ENCODE measurements around the gene PATJ. TPM values are rescaled to one million over a fixed set of nuclear protein-coding genes. Genes with fewer than 3 reads are reported as not detected.

The PATJ gene
- total RNA-seq, 4 donors from 2014 or later: 47.6 to 105 (median 70.8) TPM

- intact Hi-C loops (cut with DNase I): no loop called here
These were observed 152.9 kb downstream of the PATJ start for GRCh38 chr1:61895175-61895574.

GRCh38 chr1:61898658-61899057 is 156.4 kb downstream of the PATJ start:
- no peak for TF ChIP-seq POLR2A (IDR thresholded peaks at IDR 0.05)
- no peak for TF ChIP-seq CTCF (IDR thresholded peaks at IDR 0.05)
- intact Hi-C loops (cut with DNase I): no loop called here
- no peak for DNase-seq

More at GRCh38 chr1:61895175-61895574, 152.9 kb downstream of the PATJ start:
- Histone ChIP-seq H3K27ac (no peak overlapping the region), H3K9me3 (no peaks in the 10 kb centered on the region), H3K27me3 (no peaks in the 10 kb centered on the region), H3K4me1 (no peaks in the 10 kb centered on the region), H3K36me3 (peaks cover 0 to 76% (median 0%) of the 10 kb centered on the region in 3 donors), H3K4me3 (no peak overlapping the region)
- 0 to 78% methylated on average over 1 of the region's 2 CpGs for WGBS, 2 donors
- TF ChIP-seq POLR2A (IDR thresholded peaks at IDR 0.05) (no peak), CTCF (IDR thresholded peaks at IDR 0.05) (no peak)
- DNase-seq: no peak

DNA sequence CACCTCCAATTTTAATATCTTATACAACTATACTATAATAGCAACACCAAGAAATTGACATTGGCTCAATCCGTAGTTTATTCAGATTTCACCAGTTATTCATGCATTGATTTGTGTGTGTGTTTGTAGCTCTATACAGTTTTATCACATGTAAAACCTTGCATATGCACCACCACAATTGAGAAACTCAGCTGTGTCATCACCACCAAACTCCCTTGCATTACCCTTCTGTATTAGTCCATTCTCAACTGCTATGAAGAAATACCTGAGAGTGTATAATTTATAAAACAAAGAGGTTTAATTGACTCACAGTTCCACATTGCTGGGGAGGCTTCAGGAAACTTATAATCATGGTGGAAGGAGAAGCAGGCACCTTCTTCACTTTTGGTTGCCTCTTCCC is 162.1 kb downstream of the PATJ start:
- Histone ChIP-seq H3K27ac (no peak overlapping the region), H3K36me3 (peaks cover 0 to 95% (median 0%) of the 10 kb centered on the region in 3 donors), H3K27me3 (no peaks in the 10 kb centered on the region), H3K4me3 (no peak overlapping the region), H3K4me1 (no peaks in the 10 kb centered on the region), H3K9me3 (no peaks in the 10 kb centered on the region)
- WGBS, 2 donors: 82 to 100% methylated on average over 1 of the region's 1 CpG
- no peak for TF ChIP-seq POLR2A (IDR thresholded peaks at IDR 0.05)
- TF ChIP-seq CTCF (IDR thresholded peaks at IDR 0.05): no peak
- no peak for DNase-seq
- intact Hi-C loops (cut with DNase I): no loop called here

More at GRCh38 chr1:61898658-61899057, 156.4 kb downstream of the PATJ start:
- Histone ChIP-seq H3K4me3 (no peak overlapping the region), H3K36me3 (peaks cover 0 to 78% (median 0%) of the 10 kb centered on the region in 3 donors), H3K9me3 (no peaks in the 10 kb centered on the region), H3K27me3 (no peaks in the 10 kb centered on the region), H3K4me1 (no peaks in the 10 kb centered on the region), H3K27ac (no peak overlapping the region)
- WGBS, 2 donors: 94 to 96% methylated on average over 3 of the region's 3 CpGs

DNA sequence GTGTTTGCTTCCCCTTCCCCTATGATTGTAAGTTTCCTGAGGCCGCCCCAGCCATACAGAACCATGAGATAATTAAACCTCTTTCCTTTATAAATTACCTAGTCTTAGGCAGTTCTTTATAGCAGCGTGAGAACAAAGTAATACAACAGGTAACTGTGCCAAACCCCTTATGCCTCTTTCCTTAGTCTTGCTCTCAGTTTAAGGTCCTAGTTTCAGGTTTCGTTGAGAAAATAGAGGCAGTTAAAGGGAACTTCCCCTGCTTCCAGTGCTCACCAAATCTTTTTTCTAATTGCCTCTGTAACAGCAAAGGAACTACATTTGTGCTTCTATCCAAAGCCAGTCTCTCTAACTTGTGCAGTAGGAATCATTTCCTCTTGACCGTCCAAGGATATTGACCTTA is 164.8 kb downstream of the PATJ start:
- Histone ChIP-seq H3K4me3 (no peak overlapping the region), H3K27ac (no peak overlapping the region), H3K9me3 (no peaks in the 10 kb centered on the region), H3K4me1 (no peaks in the 10 kb centered on the region), H3K36me3 (peaks cover 0 to 96% (median 0%) of the 10 kb centered on the region in 3 donors), H3K27me3 (no peaks in the 10 kb centered on the region)
- TF ChIP-seq POLR2A (IDR thresholded peaks at IDR 0.05): no peak
- no peak for TF ChIP-seq CTCF (IDR thresholded peaks at IDR 0.05)
- no peak for DNase-seq
- 76 to 80% methylated on average over 4 of the region's 4 CpGs for WGBS, 2 donors
- intact Hi-C loops (cut with DNase I): no loop called here

- intact Hi-C loops (cut with DNase I): no loop called here
- Histone ChIP-seq H3K4me3 (no peak overlapping the region), H3K9me3 (no peaks in the 10 kb centered on the region), H3K27ac (no peak overlapping the region), H3K27me3 (no peaks in the 10 kb centered on the region), H3K4me1 (no peaks in the 10 kb centered on the region), H3K36me3 (peaks cover 0 to 93% (median 0%) of the 10 kb centered on the region in 3 donors)
- DNase-seq: no peak
- TF ChIP-seq CTCF (IDR thresholded peaks at IDR 0.05) (no peak), POLR2A (IDR thresholded peaks at IDR 0.05) (no peak)
These were observed 167.8 kb downstream of the PATJ start for GRCh38 chr1:61910035-61910434.

Measured in esophagus squamous epithelium (tissue), 5 donors.